Gastrocnemius medialis (tissue), 4 donors: Measurements from ENCODE around the gene TNFRSF18. TPM values are rescaled to one million over a fixed set of nuclear protein-coding genes. Genes with fewer than 3 reads are reported as not detected.

Experiments used
- ATAC-seq, 2 donors: fragments of 150-250 bp; one replicate each; pipeline ENCODE4 v1.9.1; 2016
- DNase-seq, 2 donors: peaks; one replicate each; pipeline ENCODE4 v3.0.0-alpha.2; 2019
- H3K27ac ChIP-seq, 4 donors: fragments of 200-600 bp; sonication (generic); 1 replicate in 1 of 4; 2 replicates in 3 of 4; pipeline ENCODE4 v1.5.1; 2016 to 2018; ENCODE audit warnings: mild to moderate bottlenecking in 2 of 4, moderate library complexity in 1 of 4
- H3K27me3 ChIP-seq, 3 donors: fragments of 200-600 bp; sonication (generic) in 2 of 3; 1 replicate in 1 of 3; 2 replicates in 2 of 3; pipeline versions ENCODE4 v1.5.1 to v1.6.0; 2016 to 2019; ENCODE audit warnings: mild to moderate bottlenecking in 1 of 3, moderate library complexity in 1 of 3
- H3K36me3 ChIP-seq, 2 donors: fragments of 200-600 bp; sonication (generic) in 1 of 2; one replicate each; pipeline ENCODE4 v1.5.1; 2017 to 2018
- H3K4me1 ChIP-seq, 2 donors: fragments of 200-600 bp; sonication (generic) in 1 of 2; one replicate each; pipeline ENCODE4 v1.5.1; 2016 to 2017; ENCODE audit warnings: mild to moderate bottlenecking in 2 of 2
- H3K4me3 ChIP-seq, 4 donors: fragments of 200-600 bp; sonication (generic) in 3 of 4; 1 replicate in 1 of 4; 2 replicates in 3 of 4; pipeline ENCODE4 v1.5.1; 2016 to 2019; ENCODE audit warnings: mild to moderate bottlenecking in 2 of 4
- H3K9me3 ChIP-seq, 3 donors: fragments of 200-600 bp; sonication (generic) in 2 of 3; 1 replicate in 1 of 3; 2 replicates in 2 of 3; pipeline ENCODE4 v1.5.1; 2016 to 2019
- CTCF ChIP-seq, 5 experiments: fragments of 450-650 bp in 3 of 5; fragments of 200-600 bp in 2 of 5; sonication (generic) in 2 of 5; IDR thresholded peaks in 4 of 5; conservative IDR thresholded peaks in 1 of 5; 1 replicate in 4 of 5; 2 replicates in 1 of 5; pipeline ENCODE4 v1.5.1; 2016 to 2019; ENCODE audit warnings: antibody characterized with exemption in 5 of 5, mild to moderate bottlenecking in 3 of 5, moderate library complexity in 3 of 5
- POLR2A ChIP-seq, 2 donors: fragments of 450-650 bp; IDR thresholded peaks; one replicate each; pipeline ENCODE4 v1.6.1; 2017; ENCODE audit warnings: antibody characterized with exemption in 2 of 2, mild to moderate bottlenecking in 2 of 2, moderate library complexity in 2 of 2
- in situ Hi-C, 4 donors: fragments of 200-750 bp; cut with MboI; loops; one replicate each; pipeline versions ENCODE4 v1.15.0 to v1.8.0; 2017; ENCODE audit warnings: low sequenced_read_pairs in 4 of 4
- intact Hi-C: fragments of 100-400 bp; cut with DNase I; formaldehyde crosslinking; loops from one replicate; pipeline ENCODE4 v1.15.1; 2023; ENCODE audit warnings: low total_unique reads
- total RNA-seq, 4 donors: library from RNA; depleted of rRNA; stranded (reverse); fragments of >200 nt; gene quantifications; one replicate each; pipeline versions ENCODE4 v1.1.0 to v1.2.3, GENCODE V29; 2016

TNFRSF18 gene
- total RNA-seq, 4 donors from 2014 or later, result not detected

GRCh38 chr1:1199961-1200875 lies 6.2 kb downstream of the TNFRSF18 start:
- intact Hi-C loops (loop anchor here (10.0 kb wide), 1 partner anchor 65 kb away; no protein-coding TSS in a partner anchor), in situ Hi-C loops (no loop called here)
- peak overlapping the region in 1 of 4 donors; percentile 21 for H3K27ac ChIP-seq
- ATAC-seq (no peak), DNase-seq (no peak)
- no peaks in the 10 kb centered on the region for H3K36me3 ChIP-seq
- no peak for TF ChIP-seq CTCF (IDR thresholded peaks at IDR 0.05 in 4 of 5, conservative IDR thresholded peaks at IDR 0.05 in 1 of 5)
- TF ChIP-seq POLR2A (IDR thresholded peaks at IDR 0.05), result no peak
- H3K4me3 ChIP-seq, result peak overlapping the region in 2 of 4 donors; percentile 35 to 50
- no peaks in the 10 kb centered on the region for H3K4me1 ChIP-seq
- H3K27me3 ChIP-seq, result peaks cover 11 to 13% (median 11%) of the 10 kb centered on the region in 3 donors
- H3K9me3 ChIP-seq, result no peaks in the 10 kb centered on the region

GRCh38 chr1:1199141-1199960 lies 7.0 kb downstream of the TNFRSF18 start:
- no peaks in the 10 kb centered on the region for H3K36me3 ChIP-seq
- no peak overlapping the region for H3K4me3 ChIP-seq
- no peak for DNase-seq
- intact Hi-C loops, result no loop called here
- no peak overlapping the region for H3K27ac ChIP-seq
- peaks cover 11 to 13% (median 13%) of the 10 kb centered on the region in 3 donors for H3K27me3 ChIP-seq
- H3K4me1 ChIP-seq, result no peaks in the 10 kb centered on the region
- peaks cover 0 to 6% (median 0%) of the 10 kb centered on the region in 3 donors for H3K9me3 ChIP-seq
- TF ChIP-seq POLR2A (IDR thresholded peaks at IDR 0.05), result no peak
- TF ChIP-seq CTCF (IDR thresholded peaks at IDR 0.05 in 4 of 5, conservative IDR thresholded peaks at IDR 0.05 in 1 of 5), result no peak
- in situ Hi-C loops, result no loop called here
- ATAC-seq, result no peak

GRCh38 chr1:1198423-1199140 lies 7.8 kb downstream of the TNFRSF18 start:
- intact Hi-C loops, result no loop called here
- Histone ChIP-seq H3K36me3 (no peaks in the 10 kb centered on the region), H3K9me3 (peaks cover 0 to 7% (median 0%) of the 10 kb centered on the region in 3 donors), H3K4me3 (no peak overlapping the region), H3K27ac (no peak overlapping the region), H3K27me3 (peaks cover 11 to 13% (median 13%) of the 10 kb centered on the region in 3 donors), H3K4me1 (no peaks in the 10 kb centered on the region)
- in situ Hi-C loops, result no loop called here
- ATAC-seq (no peak), DNase-seq (no peak)
- TF ChIP-seq POLR2A (IDR thresholded peaks at IDR 0.05) (no peak), CTCF (IDR thresholded peaks at IDR 0.05 in 4 of 5, conservative IDR thresholded peaks at IDR 0.05 in 1 of 5) (no peak)

- Histone ChIP-seq H3K27ac (no peak overlapping the region), H3K36me3 (no peaks in the 10 kb centered on the region), H3K4me3 (no peak overlapping the region), H3K9me3 (peaks cover 0 to 7% (median 0%) of the 10 kb centered on the region in 3 donors), H3K4me1 (no peaks in the 10 kb centered on the region), H3K27me3 (peaks cover 5 to 13% (median 9%) of the 10 kb centered on the region in 3 donors)
- TF ChIP-seq POLR2A (IDR thresholded peaks at IDR 0.05) (no peak), CTCF (IDR thresholded peaks at IDR 0.05 in 4 of 5, conservative IDR thresholded peaks at IDR 0.05 in 1 of 5) (no peak)
- intact Hi-C loops, result no loop called here
- DNase-seq (no peak), ATAC-seq (no peak)
- in situ Hi-C loops, result no loop called here
Observed at GRCh38 chr1:1197551-1198422, 8.6 kb downstream of the TNFRSF18 start.
